ENCODE measurements around the gene SERPINE2.

SERPINE2 gene

GRCh38 chr2:224029876-224030275 lies 9.2 kb downstream of the SERPINE2 start:
- no peak for DNase-seq (ENCODE audit: low spot score)
- Histone ChIP-seq H2BK120ac (ENCODE audit: low read depth, low read length) (no peak overlapping the region), H3K79me1 (ENCODE audit: low read depth, low read length) (no peaks in the 10 kb centered on the region), H3K36me3 (replicated peaks in 1 of 2; ENCODE audit: control insufficient read depth in 2 of 2, insufficient read depth in 2 of 2, low read length in 2 of 2) (no peaks in the 10 kb centered on the region), H3K27ac (replicated peaks; ENCODE audit: low read length) (no peak overlapping the region), H3K18ac (ENCODE audit: low read length) (no peak overlapping the region), H3K9me3 (replicated peaks in 1 of 2; ENCODE audit: control insufficient read depth in 2 of 2, insufficient read depth in 1 of 2, low read depth in 1 of 2, low read length in 2 of 2) (peaks cover 0 to 2% of the 10 kb centered on the region in 2 donors), H3K4me2 (ENCODE audit: insufficient read depth, low read length, poor library complexity, severe bottlenecking) (no peak overlapping the region), H3K27me3 (ENCODE audit: control insufficient read depth in 3 of 3, insufficient read depth in 3 of 3, low read depth in 1 of 3, low read length in 3 of 3) (no peaks in the 10 kb centered on the region), H3K14ac (ENCODE audit: low read length) (no peak overlapping the region), H2AFZ (ENCODE audit: low read length) (no peak overlapping the region), H2BK12ac (ENCODE audit: low read length) (no peak overlapping the region), H4K91ac (ENCODE audit: low read depth, low read length, poor library complexity) (no peak overlapping the region), H3K9ac (ENCODE audit: low read depth, low read length, poor library complexity) (no peak overlapping the region), H3K4me1 (ENCODE audit: control insufficient read depth in 2 of 2, insufficient read depth in 1 of 2, low read depth in 1 of 2, low read length in 2 of 2) (peaks cover 0 to 16% of the 10 kb centered on the region in 2 donors), H2BK15ac (ENCODE audit: low read length) (no peak overlapping the region), H2BK5ac (ENCODE audit: low read length) (no peak overlapping the region), H3K23ac (ENCODE audit: low read depth, low read length, poor library complexity) (no peak overlapping the region), H3K4me3 (ENCODE audit: low read length in 2 of 2) (no peak overlapping the region), H3K4ac (ENCODE audit: low read length) (no peak overlapping the region), H4K8ac (ENCODE audit: low read depth, low read length) (no peak overlapping the region), H2AK5ac (ENCODE audit: low read depth, low read length) (no peak overlapping the region)
- no CpG with 5 or more reads among the region's 6 CpGs for WGBS, 2 donors (ENCODE audit: extremely low coverage in 2 of 2, insufficient read length in 2 of 2, insufficient replicate concordance in 1 of 2)

GRCh38 chr2:224027931-224028330 lies 11.2 kb downstream of the SERPINE2 start:
- Histone ChIP-seq H2AK5ac (ENCODE audit: low read depth, low read length) (no peak overlapping the region), H2BK12ac (ENCODE audit: low read length) (no peak overlapping the region), H3K4me1 (ENCODE audit: control insufficient read depth in 2 of 2, insufficient read depth in 1 of 2, low read depth in 1 of 2, low read length in 2 of 2) (peaks cover 0 to 13% of the 10 kb centered on the region in 2 donors), H3K4ac (ENCODE audit: low read length) (no peak overlapping the region), H3K27ac (replicated peaks; ENCODE audit: low read length) (no peak overlapping the region), H2AFZ (ENCODE audit: low read length) (no peak overlapping the region), H3K4me2 (ENCODE audit: insufficient read depth, low read length, poor library complexity, severe bottlenecking) (no peak overlapping the region), H3K9ac (ENCODE audit: low read depth, low read length, poor library complexity) (no peak overlapping the region), H2BK120ac (ENCODE audit: low read depth, low read length) (no peak overlapping the region), H3K18ac (ENCODE audit: low read length) (no peak overlapping the region), H4K8ac (ENCODE audit: low read depth, low read length) (no peak overlapping the region), H3K4me3 (ENCODE audit: low read length in 2 of 2) (no peak overlapping the region), H2BK15ac (ENCODE audit: low read length) (no peak overlapping the region), H3K23ac (ENCODE audit: low read depth, low read length, poor library complexity) (no peak overlapping the region), H3K27me3 (ENCODE audit: control insufficient read depth in 3 of 3, insufficient read depth in 3 of 3, low read depth in 1 of 3, low read length in 3 of 3) (no peaks in the 10 kb centered on the region), H3K79me1 (ENCODE audit: low read depth, low read length) (no peaks in the 10 kb centered on the region), H4K91ac (ENCODE audit: low read depth, low read length, poor library complexity) (no peak overlapping the region), H3K9me3 (replicated peaks in 1 of 2; ENCODE audit: control insufficient read depth in 2 of 2, insufficient read depth in 1 of 2, low read depth in 1 of 2, low read length in 2 of 2) (peaks cover 0 to 2% of the 10 kb centered on the region in 2 donors), H3K36me3 (replicated peaks in 1 of 2; ENCODE audit: control insufficient read depth in 2 of 2, insufficient read depth in 2 of 2, low read length in 2 of 2) (no peaks in the 10 kb centered on the region), H2BK5ac (ENCODE audit: low read length) (no peak overlapping the region), H3K14ac (ENCODE audit: low read length) (no peak overlapping the region)
- DNase-seq (ENCODE audit: low spot score) = no peak
- WGBS, 2 donors (ENCODE audit: extremely low coverage in 2 of 2, insufficient read length in 2 of 2, insufficient replicate concordance in 1 of 2) = no CpG with 5 or more reads among the region's 5 CpGs

DNA sequence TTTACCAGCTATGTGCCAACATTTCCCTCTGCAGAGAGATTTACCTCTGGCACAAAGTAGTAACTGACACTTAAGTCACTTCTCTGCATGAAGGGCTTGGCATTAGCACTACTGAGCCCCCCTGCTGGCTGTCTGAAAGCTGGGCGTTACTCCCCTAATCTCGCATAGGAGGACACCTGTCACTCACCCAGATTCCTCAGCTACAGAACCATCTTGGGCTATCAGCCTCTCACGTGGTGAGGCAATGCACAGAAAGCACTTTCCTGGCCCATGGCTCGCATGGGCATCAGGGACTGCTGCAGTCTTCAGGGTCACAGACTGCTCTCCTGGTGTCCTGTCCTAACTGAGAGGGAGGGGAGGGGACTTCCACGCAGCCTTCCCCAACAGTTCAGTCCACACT lies 12.0 kb downstream of the SERPINE2 start:
- Histone ChIP-seq H3K27me3 (ENCODE audit: control insufficient read depth in 3 of 3, insufficient read depth in 3 of 3, low read depth in 1 of 3, low read length in 3 of 3) (no peaks in the 10 kb centered on the region), H2BK5ac (ENCODE audit: low read length) (no peak overlapping the region), H3K4me2 (ENCODE audit: insufficient read depth, low read length, poor library complexity, severe bottlenecking) (no peak overlapping the region), H3K18ac (ENCODE audit: low read length) (peak overlapping the region; percentile 58), H2BK120ac (ENCODE audit: low read depth, low read length) (no peak overlapping the region), H3K79me1 (ENCODE audit: low read depth, low read length) (no peaks in the 10 kb centered on the region), H3K23ac (ENCODE audit: low read depth, low read length, poor library complexity) (no peak overlapping the region), H3K14ac (ENCODE audit: low read length) (no peak overlapping the region), H2AK5ac (ENCODE audit: low read depth, low read length) (no peak overlapping the region), H3K36me3 (replicated peaks in 1 of 2; ENCODE audit: control insufficient read depth in 2 of 2, insufficient read depth in 2 of 2, low read length in 2 of 2) (no peaks in the 10 kb centered on the region), H3K9ac (ENCODE audit: low read depth, low read length, poor library complexity) (no peak overlapping the region), H3K4ac (ENCODE audit: low read length) (no peak overlapping the region), H4K91ac (ENCODE audit: low read depth, low read length, poor library complexity) (no peak overlapping the region), H3K27ac (replicated peaks; ENCODE audit: low read length) (no peak overlapping the region), H3K4me3 (ENCODE audit: low read length in 2 of 2) (no peak overlapping the region), H2AFZ (ENCODE audit: low read length) (no peak overlapping the region), H2BK12ac (ENCODE audit: low read length) (no peak overlapping the region), H3K9me3 (replicated peaks in 1 of 2; ENCODE audit: control insufficient read depth in 2 of 2, insufficient read depth in 1 of 2, low read depth in 1 of 2, low read length in 2 of 2) (peaks cover 0 to 2% of the 10 kb centered on the region in 2 donors), H4K8ac (ENCODE audit: low read depth, low read length) (no peak overlapping the region), H2BK15ac (ENCODE audit: low read length) (no peak overlapping the region), H3K4me1 (ENCODE audit: control insufficient read depth in 2 of 2, insufficient read depth in 1 of 2, low read depth in 1 of 2, low read length in 2 of 2) (peaks cover 0 to 13% of the 10 kb centered on the region in 2 donors)
- peak; percentile 15 for DNase-seq (ENCODE audit: low spot score)
- no CpG with 5 or more reads among the region's 5 CpGs for WGBS, 2 donors (ENCODE audit: extremely low coverage in 2 of 2, insufficient read length in 2 of 2, insufficient replicate concordance in 1 of 2)

DNA sequence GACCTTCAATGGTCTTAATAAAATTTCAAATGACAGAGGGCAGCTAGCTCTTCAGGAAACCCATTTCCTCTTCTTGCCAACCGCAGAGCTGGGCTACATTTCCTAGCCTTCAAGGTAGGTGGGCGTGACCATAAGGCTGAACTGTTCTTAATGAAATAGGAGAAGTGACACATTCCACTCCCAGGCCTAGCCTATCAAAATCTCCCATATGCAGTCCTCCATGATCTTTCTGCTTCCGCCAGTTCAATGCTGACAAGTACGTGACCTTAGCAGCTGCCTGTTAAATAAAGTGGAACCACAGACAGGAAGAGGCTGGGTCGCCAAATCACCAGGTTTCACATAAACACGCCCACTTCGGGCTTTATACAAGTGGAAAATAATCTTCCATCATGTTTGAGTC lies 13.2 kb downstream of the SERPINE2 start:
- Histone ChIP-seq H3K14ac (ENCODE audit: low read length) (no peak overlapping the region), H3K36me3 (replicated peaks in 1 of 2; ENCODE audit: control insufficient read depth in 2 of 2, insufficient read depth in 2 of 2, low read length in 2 of 2) (no peaks in the 10 kb centered on the region), H3K27me3 (ENCODE audit: control insufficient read depth in 3 of 3, insufficient read depth in 3 of 3, low read depth in 1 of 3, low read length in 3 of 3) (no peaks in the 10 kb centered on the region), H2BK5ac (ENCODE audit: low read length) (no peak overlapping the region), H3K79me1 (ENCODE audit: low read depth, low read length) (no peaks in the 10 kb centered on the region), H3K4me3 (ENCODE audit: low read length in 2 of 2) (no peak overlapping the region), H3K4me1 (ENCODE audit: control insufficient read depth in 2 of 2, insufficient read depth in 1 of 2, low read depth in 1 of 2, low read length in 2 of 2) (peaks cover 0 to 13% of the 10 kb centered on the region in 2 donors), H3K18ac (ENCODE audit: low read length) (no peak overlapping the region), H2BK15ac (ENCODE audit: low read length) (no peak overlapping the region), H3K9me3 (replicated peaks in 1 of 2; ENCODE audit: control insufficient read depth in 2 of 2, insufficient read depth in 1 of 2, low read depth in 1 of 2, low read length in 2 of 2) (no peaks in the 10 kb centered on the region), H3K27ac (replicated peaks; ENCODE audit: low read length) (no peak overlapping the region), H2BK120ac (ENCODE audit: low read depth, low read length) (no peak overlapping the region), H2AK5ac (ENCODE audit: low read depth, low read length) (no peak overlapping the region), H4K8ac (ENCODE audit: low read depth, low read length) (no peak overlapping the region), H3K9ac (ENCODE audit: low read depth, low read length, poor library complexity) (no peak overlapping the region), H4K91ac (ENCODE audit: low read depth, low read length, poor library complexity) (no peak overlapping the region), H2AFZ (ENCODE audit: low read length) (no peak overlapping the region), H3K4me2 (ENCODE audit: insufficient read depth, low read length, poor library complexity, severe bottlenecking) (no peak overlapping the region), H3K4ac (ENCODE audit: low read length) (no peak overlapping the region), H3K23ac (ENCODE audit: low read depth, low read length, poor library complexity) (no peak overlapping the region), H2BK12ac (ENCODE audit: low read length) (no peak overlapping the region)
- no peak for DNase-seq (ENCODE audit: low spot score)
- WGBS, 2 donors (ENCODE audit: extremely low coverage in 2 of 2, insufficient read length in 2 of 2, insufficient replicate concordance in 1 of 2) = no CpG with 5 or more reads among the region's 7 CpGs
